HG02642 (cell line): Measurements from ENCODE around the gene ADCK1.
A peak's percentile ranks its signal among the peaks of the same experiment; 100 is the strongest.
"Not testable (repeated sequence)": the region's sequence is repeated elsewhere in the genome, so short reads cannot be mapped to it uniquely, and the experiment has no call there.

Source experiments
- ATAC-seq: cut with Tn5 transposase; IDR thresholded peaks from one replicate; pipeline ENCODE4 v1.9.1; 2021; ENCODE audit warnings: mild to moderate bottlenecking; ENCODE audit not compliant: unreplicated experiment, poor library complexity

Gene ADCK1

DNA sequence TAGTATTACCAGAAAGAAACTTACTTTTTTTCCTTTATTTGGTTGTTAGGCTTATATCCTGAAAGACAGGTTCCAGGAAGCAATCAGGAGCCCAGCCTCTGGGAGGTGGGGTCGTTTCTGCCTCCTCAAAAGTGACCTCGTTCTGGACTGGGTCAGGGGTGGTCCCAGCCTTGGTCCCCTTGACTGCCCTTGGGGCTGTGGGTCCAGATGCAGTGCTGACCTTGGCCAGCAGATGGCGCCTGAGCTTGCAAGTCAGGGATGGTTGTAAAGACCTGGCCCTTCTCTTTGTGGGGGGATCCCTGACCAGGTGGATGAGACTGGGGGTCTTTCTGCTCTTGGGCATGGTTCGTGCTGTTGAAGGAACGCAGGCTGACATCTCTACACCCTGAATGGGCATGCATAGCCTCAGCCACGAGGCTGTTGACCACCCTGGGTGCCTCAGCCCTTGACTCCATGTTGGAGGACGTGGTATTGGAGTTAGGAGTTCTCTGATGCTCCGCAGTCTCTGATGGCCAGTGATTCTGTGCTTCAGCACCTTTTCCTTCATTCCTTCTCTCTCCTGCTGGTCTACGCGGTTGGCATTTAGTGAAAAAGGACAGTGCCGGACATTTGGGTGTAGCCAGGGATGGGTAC is 62.4 kb downstream of the ADCK1 start:
- peak; percentile 72 for ATAC-seq

DNA sequence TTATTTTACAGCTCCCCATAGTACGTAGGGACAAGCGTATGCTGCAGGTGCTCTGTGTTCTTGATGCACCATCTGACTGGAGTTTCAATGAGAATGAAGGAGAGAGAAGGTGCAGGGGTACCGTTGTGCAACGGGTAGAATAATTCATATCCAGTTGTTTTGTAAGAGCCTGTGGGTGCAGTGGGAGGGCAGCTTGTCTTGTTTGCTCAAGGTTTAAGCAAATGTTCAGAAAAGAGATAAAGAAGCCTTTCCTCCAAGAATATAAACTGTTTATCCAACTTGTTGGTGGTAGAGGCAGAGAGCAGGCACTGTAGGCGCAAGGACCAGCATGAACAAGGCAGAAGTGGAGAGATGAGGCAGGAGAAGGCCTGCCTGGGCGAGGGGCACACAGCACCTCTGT is 64.2 kb downstream of the ADCK1 start:
- ATAC-seq = no peak

DNA sequence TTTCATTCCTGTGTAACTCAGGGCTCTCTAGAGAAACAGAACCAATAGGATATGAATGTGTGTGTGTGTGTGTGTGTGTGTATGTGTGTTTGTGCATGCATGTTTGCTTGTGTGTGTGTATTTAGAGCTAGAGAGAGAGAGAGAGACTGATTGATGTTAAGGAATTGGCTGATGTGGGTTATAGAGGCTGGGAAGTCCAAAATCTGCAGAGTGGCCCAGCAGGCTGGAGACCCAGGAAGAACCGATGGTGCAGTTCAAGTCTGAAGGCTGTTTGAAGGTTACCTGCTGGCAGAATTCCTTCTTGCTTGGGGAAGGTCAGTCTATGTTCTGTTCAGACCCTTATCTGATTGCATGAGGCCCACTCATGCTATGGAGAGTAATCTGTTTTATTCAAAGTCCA is 64.7 kb downstream of the ADCK1 start:
- ATAC-seq = no peak

DNA sequence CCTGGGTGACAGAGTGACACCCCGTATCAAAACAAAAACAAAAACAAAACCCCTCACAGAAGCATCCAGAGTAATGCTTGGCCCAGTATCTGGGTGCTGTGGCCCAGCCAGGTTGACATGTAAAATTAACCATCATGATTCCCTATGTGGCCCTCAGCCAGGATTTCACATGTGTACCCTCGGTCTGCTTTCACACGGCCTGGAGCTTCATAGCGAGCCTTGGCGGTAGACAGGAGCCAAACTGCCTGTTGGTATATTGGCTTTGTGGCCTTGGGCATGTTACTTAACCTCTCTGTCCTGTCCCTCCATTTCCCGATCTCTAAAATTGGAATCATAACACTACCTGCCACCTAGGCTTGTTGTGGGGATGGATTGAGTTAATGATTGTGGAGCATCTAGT is 65.5 kb downstream of the ADCK1 start:
- no peak for ATAC-seq

DNA sequence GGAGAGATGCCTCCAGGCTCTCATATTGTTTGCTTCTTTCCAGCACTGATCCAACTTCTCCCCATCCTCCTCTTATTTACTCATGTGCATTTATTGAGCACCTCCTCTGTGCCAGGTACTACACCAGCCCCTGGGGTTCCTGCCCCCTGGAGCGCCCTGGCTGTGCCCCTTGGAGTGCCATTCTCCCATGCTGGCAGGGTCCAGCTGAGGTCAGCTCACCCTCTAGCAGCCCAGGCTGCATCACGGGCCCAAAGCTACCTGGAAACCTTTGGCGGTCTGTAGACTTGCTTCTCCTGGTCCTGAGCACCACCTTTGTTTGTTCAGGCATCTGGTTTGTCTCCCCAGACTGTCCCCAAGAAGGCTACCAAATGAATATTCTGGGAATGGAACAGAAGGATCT is 67.0 kb downstream of the ADCK1 start:
- ATAC-seq = no peak

DNA sequence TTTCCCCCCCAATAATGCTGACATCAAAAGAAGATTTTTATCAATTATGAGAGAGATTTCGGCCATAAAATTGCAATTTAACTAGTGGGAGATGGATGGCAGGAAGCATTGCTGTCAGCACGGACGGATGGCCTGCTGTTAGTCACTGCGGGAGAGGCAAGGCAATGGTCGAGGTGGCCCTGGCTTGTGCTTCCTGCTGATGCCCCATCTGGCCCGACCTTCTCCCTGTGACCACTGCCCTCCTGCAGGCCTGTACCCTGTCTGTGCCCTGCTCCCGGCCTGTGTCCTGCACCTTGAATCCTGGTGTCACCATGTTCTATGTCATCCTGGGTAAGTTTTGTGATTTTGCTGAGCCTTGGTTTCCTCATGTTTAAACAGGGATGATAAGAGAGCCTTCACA is 67.6 kb downstream of the ADCK1 start:
- ATAC-seq = no peak

DNA sequence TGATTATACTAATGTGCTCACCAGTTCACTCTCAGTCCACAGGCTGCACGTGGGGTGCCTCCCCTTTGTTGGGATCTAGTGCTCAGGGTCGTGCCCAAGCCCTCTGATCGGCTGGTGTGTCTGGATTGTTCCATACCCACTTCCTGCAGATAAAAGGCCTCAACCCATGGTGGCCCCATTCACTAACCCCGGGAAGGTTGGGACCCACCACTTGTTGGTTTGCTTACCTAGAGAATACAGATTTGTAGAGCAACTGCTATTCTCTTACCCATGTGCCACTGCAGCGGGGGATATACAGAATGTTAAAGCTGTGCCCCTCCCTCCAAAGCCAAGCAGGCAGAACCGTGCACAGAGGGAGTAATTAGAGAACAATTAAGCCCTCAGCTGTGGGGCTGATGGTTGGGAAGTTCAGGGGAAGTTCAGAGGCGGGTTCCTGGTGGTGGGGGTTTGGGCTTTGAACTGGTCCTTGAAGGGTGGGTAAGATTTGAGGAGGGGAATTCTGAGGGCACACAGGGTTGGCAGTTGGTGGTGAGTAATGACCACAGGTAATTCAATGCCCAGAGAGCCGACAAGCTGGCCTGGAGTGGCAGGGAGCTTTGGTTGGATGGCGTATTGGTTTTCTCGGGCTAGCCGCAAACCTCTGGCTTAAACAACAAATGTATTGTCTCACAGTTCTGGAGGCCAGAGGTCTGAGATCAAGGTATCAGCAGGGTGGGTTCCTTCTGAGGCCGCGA is 68.8 kb downstream of the ADCK1 start:
- ATAC-seq = no peak

DNA sequence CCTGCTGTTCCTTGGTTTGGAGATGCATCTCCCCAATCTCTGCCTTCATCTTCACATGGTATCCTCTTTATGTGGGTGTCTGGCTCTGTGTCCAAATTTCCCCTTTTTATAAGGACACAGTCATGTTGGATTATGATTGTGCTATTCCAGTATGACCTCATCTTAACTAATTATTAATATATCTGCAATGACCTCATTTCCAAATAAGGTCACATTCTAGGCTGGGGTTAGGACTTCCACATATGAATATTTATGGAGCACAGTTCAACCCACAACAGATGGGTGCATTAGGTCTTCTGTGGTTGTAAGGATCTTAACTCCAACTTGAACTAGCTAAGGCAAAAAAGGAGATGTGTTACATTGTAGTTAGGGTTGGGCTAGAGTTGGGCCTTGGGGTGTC is 69.4 kb downstream of the ADCK1 start:
- no peak for ATAC-seq

DNA sequence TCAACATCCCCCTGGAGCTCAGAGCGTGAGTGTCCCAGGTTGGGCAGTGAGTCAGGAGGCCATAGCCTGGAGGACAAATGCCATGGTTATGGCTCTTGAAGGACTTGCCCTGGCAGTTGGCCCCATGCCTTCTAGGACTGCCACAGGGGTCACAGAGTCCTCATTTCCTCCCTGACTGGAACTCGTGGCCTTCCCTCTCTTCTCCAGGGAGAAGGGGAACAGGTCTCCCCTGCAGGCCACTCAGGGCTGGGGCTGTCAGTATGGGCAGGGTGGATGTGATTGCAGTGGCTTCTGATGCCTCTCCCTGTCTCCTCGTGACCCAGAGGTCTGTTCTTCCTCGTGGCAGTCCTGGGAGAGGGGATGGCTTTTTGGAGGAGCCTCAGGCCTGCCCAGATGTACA is 70.7 kb downstream of the ADCK1 start:
- ATAC-seq = no peak

DNA sequence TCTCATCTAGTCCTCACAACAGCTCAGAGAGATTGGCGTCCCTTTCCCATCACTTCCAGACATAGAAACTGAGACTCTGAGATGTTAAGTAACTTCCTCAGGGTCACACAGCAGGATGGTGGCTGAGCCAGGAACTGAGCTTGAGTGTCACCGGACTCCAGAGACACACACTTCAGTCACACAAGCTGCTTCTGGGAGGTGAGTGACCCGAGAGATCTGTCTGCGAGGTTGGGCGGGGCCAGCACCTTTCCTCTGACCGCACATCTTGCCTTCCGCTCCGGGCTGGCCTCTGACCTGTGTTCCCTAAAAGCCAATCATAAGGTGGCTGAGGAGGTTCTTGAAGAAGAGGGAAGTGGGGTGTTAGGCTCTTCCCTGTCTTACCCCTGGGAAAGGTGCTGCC is 72.2 kb downstream of the ADCK1 start:
- no peak for ATAC-seq

DNA sequence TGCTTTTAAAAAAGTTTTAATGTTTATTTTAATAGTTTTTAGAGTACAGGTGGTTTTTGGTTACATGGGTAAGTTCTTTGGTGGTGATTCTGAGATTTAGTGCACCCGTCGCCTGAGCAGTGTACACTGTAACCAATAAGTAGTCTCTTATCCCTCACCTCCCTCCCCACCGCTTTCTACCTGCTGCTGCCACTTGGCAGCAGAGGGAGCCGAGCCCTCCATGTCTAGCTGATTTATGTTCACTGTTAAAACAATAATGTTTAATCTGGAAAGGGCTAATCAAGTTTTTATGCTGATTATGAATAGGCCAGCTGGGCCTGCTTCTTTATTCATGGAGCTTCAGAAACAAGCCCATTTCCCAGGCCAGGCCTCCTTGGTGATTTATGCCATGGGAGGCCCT is 73.1 kb downstream of the ADCK1 start:
- ATAC-seq = no peak

DNA sequence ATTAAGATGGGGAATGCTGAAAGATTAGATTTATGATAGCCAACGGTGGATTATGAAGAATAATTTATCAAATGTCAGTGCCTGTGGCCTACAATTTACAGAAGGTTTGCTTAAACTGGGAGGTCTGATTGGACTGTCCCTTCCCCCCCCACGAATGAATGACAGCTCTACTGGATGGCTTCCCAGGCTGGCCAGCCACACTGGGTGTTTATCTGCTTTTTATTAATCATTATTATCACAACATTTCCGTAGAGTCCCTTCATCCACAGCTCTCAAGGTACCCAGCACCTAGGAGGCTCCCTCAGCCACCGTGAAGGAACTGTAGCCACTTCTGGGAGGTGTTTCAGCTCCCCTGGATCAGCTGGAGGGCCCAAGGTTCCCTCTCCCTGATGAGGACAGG is 78.9 kb downstream of the ADCK1 start:
- ATAC-seq = no peak

DNA sequence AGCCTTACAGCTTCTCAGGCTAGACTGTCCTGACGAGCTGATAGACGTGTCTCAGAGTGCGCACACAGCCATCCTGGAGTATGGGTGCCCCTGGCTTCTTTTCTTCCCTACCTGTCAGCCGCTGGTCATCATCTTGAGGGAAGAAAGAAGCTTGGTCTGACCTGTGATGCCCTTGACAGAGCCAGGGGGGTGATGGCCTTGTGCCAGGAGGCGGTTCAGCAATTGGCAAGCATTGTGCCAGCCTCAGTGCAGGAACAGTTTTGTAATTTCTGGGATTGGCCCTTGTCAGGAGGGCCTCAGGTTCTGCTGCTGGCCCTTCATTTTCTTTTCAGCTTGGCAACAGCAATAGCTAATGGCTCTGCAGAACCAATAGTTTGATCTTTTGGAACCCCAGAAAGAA is 80.1 kb downstream of the ADCK1 start:
- no peak for ATAC-seq

DNA sequence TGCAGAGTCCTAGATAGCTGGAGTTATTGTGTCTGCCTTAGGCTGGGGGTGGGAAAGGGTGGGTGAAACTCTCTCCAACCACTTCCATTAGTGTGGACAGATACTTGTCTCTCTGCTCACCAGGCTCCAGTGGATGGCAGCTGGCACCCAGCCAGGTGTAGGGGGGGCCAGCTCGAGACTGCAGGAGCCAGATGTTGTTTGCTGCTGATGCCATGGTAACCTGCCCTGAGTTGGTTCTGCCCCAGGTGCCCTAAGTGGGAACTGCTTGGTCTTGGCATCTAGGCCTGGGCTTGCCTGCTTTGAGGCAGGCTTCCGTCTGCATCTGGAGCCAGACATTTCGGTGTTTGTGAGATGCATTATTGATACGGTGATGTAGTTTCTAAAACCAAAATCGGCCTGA is 82.2 kb downstream of the ADCK1 start:
- no peak for ATAC-seq

DNA sequence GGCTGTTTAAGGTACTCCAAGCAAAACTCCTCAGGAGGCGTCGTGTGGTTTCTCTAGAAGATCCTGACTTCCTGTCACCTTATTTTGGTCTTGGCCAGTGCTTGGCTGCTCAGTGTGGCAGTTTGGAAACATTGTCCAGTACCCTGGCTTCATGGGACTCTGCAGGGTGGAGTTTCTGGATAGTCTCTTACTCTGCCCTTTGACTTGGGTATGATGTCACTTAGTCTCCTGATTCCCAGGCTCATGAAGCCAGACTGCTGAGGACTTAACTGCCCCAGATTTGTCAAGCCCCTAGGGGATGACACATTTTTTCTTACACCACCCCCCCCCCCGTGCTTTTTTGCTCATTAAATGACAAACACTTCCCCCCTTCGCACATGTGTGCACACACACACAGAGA is 82.7 kb downstream of the ADCK1 start:
- no peak for ATAC-seq

DNA sequence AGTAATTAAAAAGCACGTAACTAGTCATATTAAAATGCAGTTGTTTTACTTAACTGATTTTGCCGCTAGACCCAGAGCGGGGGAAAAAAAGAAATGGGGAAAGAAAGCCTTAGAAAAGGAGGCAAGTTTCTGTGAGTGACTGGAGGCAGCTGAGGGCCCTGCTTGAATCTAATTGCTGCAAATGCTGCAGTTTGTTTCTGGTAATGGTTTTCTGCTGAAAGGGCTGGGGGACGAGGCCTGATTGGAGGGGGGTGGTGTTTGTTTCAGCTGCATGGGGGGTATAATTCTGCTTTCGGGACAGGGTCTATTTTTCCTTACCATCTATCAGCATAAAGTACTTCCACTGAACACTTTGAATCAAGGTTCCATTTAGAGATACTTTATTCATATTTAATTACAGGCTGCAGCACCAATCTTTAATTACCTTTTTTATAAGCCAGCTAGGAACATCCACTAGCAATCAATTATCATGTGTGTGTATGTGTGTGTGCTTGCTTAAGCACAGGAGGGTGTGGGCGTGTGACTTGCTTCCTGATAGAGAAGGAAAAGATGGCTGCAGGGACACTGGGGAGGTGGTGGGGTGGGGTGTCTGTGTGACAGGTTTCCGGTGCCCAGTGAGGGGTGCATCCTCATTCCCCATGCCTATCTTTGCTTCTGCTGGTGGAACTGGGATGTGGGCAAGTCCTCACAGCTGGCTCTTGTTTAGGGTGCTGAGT is 83.4 kb downstream of the ADCK1 start:
- ATAC-seq = no peak

DNA sequence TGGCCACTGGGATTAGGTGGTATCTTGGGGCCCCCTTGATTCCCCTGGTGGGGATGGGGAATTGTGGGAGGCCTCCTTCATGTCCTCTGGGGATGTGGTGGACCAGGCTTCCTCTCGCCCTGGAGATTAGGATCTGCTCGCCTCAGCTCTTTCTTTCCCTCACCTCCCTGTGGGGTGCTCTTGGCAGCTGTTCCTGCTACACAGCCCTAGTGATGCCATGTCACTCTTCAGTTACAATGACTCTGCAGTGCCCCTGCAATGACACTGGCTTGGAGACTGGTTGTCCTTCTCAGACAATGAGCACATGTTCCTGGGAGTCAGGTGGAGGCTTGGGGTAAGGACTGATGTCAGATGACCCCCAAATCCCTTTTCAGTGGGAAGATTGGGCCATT is 83.9 kb downstream of the ADCK1 start:
- ATAC-seq = no peak

DNA sequence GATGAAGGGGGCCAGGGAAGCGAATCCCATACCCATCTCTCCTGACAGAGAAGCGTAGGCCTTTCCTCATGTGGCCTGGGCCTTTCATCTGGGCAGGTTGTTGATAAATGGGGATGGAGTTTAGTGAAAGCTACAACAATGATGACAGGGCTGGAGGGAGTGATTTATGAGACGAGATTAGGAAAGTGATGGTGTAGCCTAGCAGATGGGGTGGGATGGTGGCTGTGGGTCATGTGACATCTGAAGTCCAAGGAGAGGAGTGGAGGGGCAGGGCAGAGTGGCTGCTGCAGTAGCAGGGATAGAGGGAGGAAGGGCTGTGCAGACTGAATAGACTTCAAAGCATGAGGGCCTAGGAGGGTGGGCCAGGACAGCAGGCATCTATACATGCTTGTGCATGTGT is 85.5 kb downstream of the ADCK1 start:
- ATAC-seq = no peak

DNA sequence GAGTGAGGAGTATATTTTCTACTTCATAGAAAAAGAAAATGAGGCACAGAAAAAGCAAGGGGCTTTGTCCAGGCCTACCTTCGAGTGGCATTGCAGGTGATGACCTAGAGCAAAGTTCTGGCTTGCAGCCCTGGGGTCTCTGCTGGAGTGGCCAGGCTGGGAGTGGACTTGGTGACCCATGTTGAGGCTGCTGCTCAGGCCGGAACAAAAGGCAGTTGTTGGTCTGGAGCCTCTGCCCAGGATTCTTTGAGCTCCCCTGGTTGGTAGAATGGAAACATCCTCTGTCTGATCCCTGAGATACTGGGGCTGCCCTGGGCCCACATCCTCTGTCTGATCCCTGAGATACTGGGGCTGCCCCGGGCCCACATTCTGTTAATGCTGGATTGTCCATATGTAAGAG is 86.1 kb downstream of the ADCK1 start:
- ATAC-seq = no peak

DNA sequence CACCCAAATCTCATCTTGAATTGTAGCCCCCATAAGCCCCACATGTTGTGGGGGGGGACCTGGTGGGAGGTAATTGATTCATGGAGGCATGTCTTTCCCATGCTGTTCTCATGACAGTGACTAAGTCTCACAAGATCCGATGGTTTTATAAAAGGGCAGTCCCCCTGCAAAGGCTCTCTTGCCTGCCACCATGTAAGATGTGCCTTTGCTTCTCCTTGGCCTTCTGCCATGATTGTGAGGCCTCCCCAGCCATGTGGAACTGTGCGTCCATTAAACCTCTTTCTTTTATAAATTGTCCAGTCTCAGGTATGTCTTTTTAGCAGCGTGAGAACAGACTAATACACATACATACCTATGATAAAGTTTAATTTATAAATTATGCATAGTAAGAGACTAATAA is 89.0 kb downstream of the ADCK1 start:
- not testable (repeated sequence) for ATAC-seq

DNA sequence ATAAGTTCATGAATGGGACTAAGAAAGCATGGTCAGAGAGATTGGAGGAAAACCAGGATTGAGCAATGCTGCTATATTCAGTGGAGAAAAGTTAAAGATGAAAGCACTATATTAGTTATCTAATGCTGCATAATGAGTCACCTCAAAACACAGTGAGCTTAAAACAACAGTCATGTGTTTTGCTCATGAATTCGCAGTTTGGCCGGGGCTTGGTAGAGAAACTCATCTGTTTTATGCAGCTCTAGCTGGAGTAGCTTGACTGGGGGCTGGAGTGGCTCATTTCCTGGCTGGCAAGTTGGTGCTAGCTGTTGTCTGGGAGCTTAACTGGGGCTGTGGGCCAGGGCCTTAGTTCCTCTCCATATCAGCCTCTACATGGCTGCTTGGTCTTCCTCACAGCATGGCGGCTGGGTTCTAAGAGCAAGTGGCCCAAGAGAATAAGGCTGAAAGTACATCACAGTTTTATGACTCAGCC is 90.1 kb downstream of the ADCK1 start:
- ATAC-seq = no peak

DNA sequence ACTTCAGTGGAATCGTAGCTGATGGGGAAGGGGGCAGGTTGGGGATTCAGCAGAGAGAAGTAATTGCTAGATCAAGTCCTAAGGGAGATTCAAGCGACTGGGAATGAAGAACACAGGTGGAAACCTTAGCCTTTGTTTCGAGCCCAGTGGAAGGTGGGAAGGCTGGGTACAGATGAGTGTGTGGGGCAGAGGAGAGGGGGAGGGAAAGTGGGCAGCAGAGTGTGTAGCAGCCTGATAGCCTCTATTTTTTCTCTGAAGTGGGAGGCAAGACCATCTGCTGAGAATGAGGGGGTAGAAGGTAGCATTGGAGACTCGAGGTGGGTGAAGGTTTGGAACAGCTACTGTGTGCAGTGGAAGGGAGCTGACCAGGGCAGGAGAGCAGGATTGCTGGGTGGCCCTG is 91.0 kb downstream of the ADCK1 start:
- no peak for ATAC-seq
